ENCODE data around the gene NRARP.

Gene NRARP

GRCh38 chr9:137298401-137299202 is 3.5 kb downstream of the NRARP start:
- no peak for DNase-seq (ENCODE audit: low read depth in 2 of 2)

- no peak for DNase-seq (ENCODE audit: low read depth in 2 of 2)
Observed at GRCh38 chr9:137297966-137298365, 4.1 kb downstream of the NRARP start.

- no peak for DNase-seq (ENCODE audit: low read depth in 2 of 2)
Observed at GRCh38 chr9:137296670-137297664, 5.1 kb downstream of the NRARP start.

- DNase-seq (ENCODE audit: low read depth in 2 of 2) = no peak
Observed at GRCh38 chr9:137295849-137296669, 6.0 kb downstream of the NRARP start.

GRCh38 chr9:137295238-137295811 is 6.7 kb downstream of the NRARP start:
- DNase-seq (ENCODE audit: low read depth in 2 of 2) = no peak

GRCh38 chr9:137294681-137295237 is 7.3 kb downstream of the NRARP start:
- DNase-seq (ENCODE audit: low read depth in 2 of 2) = no peak

GRCh38 chr9:137294091-137294680 is 7.9 kb downstream of the NRARP start:
- DNase-seq (ENCODE audit: low read depth in 2 of 2) = no peak

GRCh38 chr9:137293482-137294090 is 8.5 kb downstream of the NRARP start:
- DNase-seq (ENCODE audit: low read depth in 2 of 2) = no peak

GRCh38 chr9:137293094-137293481 is 9.0 kb downstream of the NRARP start:
- no peak for DNase-seq (ENCODE audit: low read depth in 2 of 2)

- no peak for DNase-seq (ENCODE audit: low read depth in 2 of 2)
Observed at GRCh38 chr9:137286975-137287383, 15.1 kb downstream of the NRARP start.

GRCh38 chr9:137281345-137282116 is 20.5 kb downstream of the NRARP start:
- DNase-seq (ENCODE audit: low read depth in 2 of 2) = no peak

- no peak for DNase-seq (ENCODE audit: low read depth in 2 of 2)
Observed at GRCh38 chr9:137280474-137281344, 21.4 kb downstream of the NRARP start.

- no peak for DNase-seq (ENCODE audit: low read depth in 2 of 2)
Observed at GRCh38 chr9:137279741-137280473, 22.2 kb downstream of the NRARP start.

GRCh38 chr9:137278721-137279711 is 23.1 kb downstream of the NRARP start:
- no peak for DNase-seq (ENCODE audit: low read depth in 2 of 2)

- DNase-seq (ENCODE audit: low read depth in 2 of 2) = no peak
Observed at GRCh38 chr9:137278061-137278701, 23.9 kb downstream of the NRARP start.

Measured in fibroblast of skin of left biceps (primary cell).